Fibroblast of upper back skin (primary cell): ENCODE measurements around the gene DHX8.
"Not testable (repeated sequence)": the region's sequence is repeated elsewhere in the genome, so short reads cannot be mapped to it uniquely, and the experiment has no call there.

ENCODE experiments used
- DNase-seq: peaks from one replicate; pipeline ENCODE4 v3.0.0-alpha.2; 2013

The DHX8 gene

DNA sequence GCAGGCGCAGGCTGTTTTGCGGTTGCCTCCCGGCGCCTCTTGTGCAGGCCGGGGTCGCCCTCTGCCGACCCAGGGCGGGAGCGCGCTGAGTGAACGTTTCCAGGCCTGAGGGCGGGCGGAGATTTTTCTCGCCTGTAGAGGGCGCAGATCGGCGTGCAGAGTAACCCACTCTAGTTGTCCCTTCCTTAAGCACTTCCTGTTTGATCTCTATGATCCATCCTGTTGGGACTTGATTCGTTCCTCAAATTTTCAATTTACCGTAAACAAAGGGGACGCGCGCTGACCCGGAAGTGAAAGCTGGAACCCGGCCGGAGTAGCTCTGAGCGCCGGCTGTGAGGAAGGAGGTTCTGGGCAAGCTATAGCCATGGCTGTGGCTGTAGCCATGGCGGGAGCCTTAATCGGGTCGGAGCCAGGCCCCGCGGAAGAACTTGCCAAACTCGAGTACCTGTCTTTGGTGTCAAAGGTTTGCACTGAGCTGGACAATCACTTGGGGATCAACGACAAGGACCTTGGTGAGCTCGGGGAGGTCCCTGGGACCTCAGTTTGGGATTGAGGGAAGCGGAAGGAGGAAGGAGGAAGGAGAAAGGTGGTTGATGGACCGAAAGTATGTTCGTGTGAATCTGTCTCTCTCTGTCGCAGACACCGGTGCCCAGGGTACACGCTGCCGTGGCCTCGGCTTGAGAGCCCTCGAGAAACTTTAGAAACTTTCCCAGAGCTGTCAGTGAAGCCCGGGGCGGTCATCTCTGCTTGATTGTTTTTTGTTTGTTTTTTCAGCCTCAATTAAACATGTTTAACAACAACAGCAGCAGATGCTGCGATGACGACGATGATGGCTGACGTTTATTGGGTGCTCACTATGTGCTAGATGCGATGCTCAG, at the start of gene DHX8:
Gene DHX8, plus strand, starts transcription at position 302 of the 878 bp plus-strand sequence. Its CDS starts 63 bp downstream, at position 365.
- DNase-seq = peak; percentile 99

- no peak for DNase-seq
Measured at GRCh38 chr17:43434902-43435319, 48.9 kb upstream of the DHX8 start.

DNA sequence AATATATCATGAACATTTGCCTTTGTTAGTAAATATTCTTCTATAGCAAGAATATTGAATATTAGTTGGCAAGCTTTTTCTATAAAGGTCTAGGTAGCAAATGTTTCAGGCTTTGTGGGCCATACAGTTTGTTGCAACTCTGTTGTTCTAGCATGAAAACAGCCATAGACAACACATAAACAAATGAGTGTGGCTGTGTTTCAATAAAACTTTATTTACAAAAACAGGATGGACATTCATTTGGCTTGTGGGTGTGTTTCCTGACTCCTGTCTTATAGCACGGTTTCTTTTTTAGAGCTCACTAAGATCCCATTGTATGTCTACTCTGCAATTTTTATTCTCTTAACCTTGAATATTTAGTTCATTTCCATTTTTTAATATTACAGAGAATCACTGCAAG, 46.0 kb upstream of the DHX8 start:
- no peak for DNase-seq

DNA sequence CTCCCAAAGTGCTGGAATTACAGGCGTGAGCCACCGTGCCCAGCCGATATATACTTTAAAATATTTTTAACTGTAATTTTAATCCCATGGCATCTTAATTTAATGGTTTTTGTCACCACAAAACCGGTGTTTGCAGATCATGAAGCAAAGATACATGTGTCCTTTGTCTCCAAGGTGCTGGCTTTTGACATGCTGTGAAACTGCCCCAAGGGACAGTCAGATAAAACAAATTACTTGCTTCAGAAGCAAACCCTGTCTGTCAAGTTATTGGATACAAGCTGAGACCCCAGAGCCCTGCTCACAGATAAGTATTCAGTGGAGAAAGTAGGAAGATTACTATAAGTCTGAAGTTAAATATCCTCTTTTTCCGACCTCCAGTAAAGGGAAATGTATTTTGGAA, 45.1 kb upstream of the DHX8 start:
- no peak for DNase-seq

DNA sequence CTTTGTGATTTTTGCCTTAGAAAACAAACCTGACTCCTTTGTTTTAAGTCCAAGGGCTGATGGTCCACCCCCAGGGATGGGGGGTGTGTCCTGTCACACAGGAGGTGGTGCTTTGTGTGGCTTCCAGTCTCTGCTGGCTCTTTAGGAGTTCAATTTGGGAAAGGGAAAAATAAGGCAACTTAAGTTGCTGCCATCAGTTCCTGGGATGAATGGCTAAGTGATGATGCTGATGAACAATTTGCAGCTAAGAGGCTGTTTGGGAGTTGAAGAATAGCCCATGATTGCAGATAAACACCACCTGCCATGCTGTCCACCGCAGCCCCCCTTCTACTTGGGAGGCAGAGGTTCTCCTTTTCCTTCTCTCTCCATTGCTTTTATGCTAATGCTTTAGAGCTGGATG, 44.7 kb upstream of the DHX8 start:
- no peak for DNase-seq

DNA sequence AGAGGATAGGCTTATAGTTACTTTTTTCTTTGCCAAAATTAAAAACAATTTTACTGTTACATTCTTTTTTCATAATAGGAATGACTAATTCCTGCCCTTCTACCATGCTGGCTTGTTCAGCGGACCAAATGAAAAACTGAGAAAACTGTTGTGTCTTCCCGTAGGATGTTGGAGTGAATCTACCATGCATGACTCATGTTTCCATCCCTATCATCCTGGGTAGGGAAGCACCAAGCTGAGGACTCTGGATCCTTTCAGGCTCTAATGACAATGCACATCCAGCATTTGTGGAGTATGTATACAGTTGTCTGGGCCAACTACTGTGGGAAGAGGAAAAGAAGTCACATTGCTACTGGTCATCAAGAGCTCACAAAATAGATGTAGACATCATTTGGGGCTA, 41.1 kb upstream of the DHX8 start:
- DNase-seq = peak; percentile 40

DNA sequence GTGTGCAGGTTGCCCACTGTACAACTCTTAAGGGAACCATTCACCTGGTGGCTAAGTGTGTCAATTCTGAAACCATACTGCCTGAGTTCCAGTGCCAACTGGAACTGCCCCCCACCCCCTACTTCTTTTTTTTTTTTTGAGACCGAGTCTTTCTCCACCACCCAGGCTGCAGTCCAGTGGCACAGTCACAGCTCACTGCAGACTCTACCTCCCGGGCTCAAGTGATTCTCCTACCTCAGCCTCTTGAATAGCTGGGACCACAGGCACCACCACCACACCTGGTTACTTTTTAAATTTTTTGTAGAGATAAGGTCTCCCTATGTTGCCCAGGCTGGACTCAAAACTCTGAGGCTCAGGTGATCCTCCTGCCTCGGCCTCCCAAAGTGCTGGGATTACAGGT, 40.4 kb upstream of the DHX8 start:
- no peak for DNase-seq

DNA sequence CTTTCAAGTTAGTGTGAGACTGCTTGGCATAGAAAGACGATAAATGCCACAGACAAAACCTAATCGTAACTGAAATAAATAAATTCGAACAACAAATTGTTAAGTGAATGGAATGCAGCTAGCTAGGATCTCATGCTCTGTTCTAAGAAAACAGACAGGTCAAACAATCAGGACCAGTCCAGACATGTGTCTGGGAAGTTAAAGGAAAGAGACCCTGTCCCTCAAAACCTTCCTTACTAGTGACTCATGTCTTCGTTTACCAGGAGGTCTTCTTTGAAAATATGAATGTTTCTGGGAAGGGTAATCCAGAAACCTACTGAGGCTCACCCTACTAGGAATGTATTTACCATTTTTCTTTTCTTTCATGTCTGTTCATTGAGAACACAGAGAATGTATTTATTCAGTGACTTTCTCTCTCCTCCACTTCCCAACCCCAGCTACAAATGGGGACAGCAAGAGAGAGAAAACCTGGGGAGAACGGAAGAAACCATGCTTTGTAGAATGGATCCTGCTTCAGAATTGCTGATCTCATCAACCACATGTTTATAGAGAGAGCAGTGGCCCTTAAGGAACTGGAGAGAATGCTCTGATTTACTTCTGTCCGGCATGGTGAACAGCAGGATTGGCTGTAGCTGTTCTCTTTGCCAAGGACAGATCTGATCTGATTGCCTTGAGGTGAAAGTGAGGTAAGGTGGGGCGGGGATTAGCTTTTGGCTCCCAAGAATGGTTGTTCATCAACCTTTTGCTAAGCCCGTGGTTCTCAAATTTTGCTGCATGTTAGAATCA, 39.4 kb upstream of the DHX8 start:
- DNase-seq = no peak

DNA sequence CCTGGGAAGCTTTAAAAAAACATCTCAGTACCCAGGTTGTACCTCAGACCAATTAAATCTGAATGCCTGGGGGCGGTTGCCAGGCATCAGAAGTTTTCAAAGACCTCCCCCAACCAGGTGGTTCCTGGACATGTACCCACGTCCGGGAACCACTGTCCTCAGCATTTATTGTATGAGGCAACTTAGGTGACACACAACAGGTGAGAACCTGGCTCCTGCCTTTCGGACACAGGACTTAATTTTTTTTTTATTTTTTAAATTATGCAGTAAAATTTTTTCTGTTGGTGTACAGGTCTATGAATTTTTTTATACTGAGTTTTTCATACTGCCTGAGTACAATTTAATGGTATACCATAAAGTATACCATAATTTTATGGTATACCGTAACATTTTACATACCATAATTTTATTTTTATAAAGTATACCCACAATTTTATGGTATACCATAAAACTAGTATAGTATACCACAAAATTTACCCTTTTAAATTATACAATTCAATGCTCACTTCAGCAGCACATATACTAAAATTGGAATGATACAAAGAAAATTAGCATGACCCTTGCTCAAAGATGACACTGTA, 38.7 kb upstream of the DHX8 start:
- no peak for DNase-seq

DNA sequence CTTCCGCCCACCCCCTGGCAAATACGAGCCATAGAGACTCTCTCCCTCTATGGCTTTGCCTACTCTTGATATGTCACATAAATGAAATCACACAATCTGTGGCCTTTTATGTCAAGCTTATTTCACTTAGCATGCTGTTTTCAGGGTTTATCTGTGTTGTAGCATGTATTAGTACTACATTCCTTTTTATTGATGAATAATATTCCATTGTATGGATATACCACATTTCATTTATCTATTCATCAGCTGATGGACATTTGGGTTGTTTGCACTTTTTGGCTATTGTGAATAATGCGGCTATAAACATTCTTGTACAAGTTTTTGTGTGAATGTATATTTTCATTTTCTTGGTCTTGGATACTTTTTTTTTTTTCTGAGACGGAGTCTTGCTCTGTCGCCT, 37.0 kb upstream of the DHX8 start:
- DNase-seq = no peak

- DNase-seq = no peak
Measured at GRCh38 chr17:43448720-43449469, 34.9 kb upstream of the DHX8 start.

- DNase-seq = no peak
Measured at GRCh38 chr17:43449470-43450248, 34.1 kb upstream of the DHX8 start.

GRCh38 chr17:43450791-43451190, 33.0 kb upstream of the DHX8 start:
- DNase-seq = not testable (repeated sequence)

DNA sequence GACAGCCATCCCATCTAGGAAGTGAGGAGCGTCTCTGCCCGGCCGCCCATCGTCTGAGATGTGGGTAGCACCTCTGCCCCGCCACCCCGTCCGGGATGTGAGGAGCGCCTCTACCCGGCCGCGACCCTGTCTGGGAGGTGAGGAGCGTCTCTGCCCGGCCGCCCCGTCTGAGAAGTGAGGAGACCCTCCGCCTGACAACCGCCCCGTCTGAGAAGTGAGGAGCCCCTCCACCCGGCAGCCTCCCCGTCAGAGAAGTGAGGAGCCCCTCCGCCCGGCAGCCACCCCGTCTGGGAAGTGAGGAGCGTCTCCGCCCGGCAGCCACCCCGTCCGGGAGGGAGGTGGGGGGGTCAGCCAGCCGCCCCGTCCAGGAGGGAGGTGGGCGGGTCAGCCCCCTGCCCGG, 32.0 kb upstream of the DHX8 start:
- not testable (repeated sequence) for DNase-seq

GRCh38 chr17:43453331-43453812, 30.4 kb upstream of the DHX8 start:
- no peak for DNase-seq

- no peak for DNase-seq
Measured at GRCh38 chr17:43454868-43455267, 28.9 kb upstream of the DHX8 start.

DNA sequence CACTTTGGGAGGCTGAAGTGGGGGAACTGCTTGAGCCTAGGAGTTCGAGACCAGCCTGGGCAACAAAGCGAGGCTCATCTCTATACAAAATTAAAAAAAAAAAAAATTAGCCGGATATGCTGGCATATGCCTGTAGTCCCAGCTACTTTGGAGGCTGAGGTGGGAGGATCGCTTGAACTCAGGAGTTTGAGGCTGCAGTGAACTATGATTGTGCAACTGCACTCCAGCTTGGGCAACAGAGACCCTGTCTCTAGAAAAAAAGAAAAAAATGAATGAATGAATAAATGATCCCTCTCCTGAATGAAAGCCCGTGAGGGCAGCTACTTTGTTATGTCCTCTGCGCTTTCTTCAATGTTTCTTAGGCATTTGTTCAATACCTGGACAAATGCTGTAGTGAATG, 27.7 kb upstream of the DHX8 start:
- no peak for DNase-seq

DNA sequence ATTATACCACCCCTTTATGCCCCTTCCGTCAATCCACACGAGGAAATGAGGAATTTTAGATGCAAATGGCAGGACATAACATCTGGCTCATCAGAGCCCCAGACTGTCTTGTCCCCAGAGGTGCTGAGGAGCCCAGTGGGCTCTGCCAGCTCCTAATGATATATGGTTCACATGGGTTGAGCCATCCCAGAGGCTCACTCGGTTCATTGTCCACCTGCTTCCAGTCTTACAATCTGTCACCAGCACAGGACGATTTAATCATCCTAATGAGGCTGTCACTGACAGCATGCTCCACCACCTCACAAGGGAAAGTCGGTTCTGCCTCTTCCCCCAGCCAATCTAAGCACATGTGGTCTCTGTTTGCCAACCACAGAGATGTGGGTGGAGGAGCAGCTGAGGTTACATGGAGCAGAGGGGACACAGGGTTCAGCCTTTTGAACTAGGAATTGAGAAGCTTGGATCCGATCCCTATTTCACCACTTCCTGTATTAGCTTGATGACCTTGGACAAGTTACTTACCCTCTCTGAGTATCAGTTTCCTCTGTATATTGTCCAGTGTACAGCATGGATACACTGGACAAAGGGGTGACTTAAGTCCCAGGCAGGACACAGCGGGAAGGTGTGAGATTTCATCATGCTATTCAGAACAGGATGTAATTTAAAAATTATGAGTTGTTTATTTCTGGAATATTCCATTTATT, 27.0 kb upstream of the DHX8 start:
- no peak for DNase-seq

DNA sequence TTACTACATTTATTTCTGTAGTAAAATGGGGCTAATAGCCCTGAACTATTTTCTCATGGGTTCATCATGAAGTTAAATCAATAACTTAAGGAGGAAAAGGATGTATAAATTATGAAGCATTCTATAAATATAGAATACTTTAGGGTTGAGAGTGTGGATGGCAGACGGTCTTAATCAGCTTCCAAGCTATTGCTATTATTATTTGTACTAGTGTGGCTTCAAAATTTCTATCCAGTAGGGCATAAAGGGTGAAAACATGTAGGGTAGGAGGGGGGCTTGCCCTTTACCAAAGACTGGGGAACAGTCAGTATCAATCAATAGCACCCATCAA, 26.4 kb upstream of the DHX8 start:
- DNase-seq = no peak

GRCh38 chr17:43459878-43460277, 23.9 kb upstream of the DHX8 start:
- not testable (repeated sequence) for DNase-seq

DNA sequence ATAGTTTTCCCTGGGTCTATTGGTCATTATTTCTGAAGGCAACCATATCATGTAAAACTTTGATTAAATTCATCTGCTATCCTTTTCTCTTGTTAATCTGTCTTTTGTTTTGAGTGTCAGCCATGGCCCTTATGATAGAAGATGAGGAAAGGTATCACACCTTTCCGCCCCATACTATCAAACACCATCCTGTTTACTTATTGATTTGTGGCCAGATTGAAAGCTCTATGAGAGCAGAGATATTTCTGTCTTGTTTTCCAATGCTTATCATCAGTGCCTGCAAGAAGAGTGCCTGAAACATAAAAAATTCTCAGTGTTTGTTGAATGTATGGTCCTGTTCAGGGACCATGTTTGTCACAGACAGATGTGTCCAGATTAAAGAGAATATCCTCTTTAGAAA, 22.6 kb upstream of the DHX8 start:
- no peak for DNase-seq
